Activated gamma-delta T cell treated with Interleukin-2 at 50 U/mL for 16 hours (primary cell): ENCODE data around the gene TUBB8.
"Not testable (repeated sequence)": the region's sequence is repeated elsewhere in the genome, so short reads cannot be mapped to it uniquely, and the experiment has no call there.

ENCODE experiments used
- DNase-seq: peaks from one replicate; pipeline ENCODE4 v3.0.0-alpha.2; 2020

TUBB8 gene

DNA sequence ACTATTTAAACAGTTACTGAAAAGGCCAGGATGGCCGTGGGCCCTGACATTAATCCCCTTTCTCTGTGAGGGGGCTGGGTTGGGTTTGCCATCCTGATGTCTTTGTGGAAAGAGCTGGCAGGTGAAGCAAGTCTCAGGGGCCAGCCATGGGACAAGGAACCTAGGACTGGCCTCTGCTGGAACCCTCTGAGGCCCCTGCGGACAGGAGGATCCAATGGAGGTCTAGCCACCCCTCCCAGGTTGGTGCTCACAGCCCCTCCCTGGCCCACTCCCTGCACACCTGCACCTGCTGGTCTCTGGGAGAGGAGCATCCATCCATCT, 35.8 kb downstream of the TUBB8 start:
- DNase-seq, result not testable (repeated sequence)

DNA sequence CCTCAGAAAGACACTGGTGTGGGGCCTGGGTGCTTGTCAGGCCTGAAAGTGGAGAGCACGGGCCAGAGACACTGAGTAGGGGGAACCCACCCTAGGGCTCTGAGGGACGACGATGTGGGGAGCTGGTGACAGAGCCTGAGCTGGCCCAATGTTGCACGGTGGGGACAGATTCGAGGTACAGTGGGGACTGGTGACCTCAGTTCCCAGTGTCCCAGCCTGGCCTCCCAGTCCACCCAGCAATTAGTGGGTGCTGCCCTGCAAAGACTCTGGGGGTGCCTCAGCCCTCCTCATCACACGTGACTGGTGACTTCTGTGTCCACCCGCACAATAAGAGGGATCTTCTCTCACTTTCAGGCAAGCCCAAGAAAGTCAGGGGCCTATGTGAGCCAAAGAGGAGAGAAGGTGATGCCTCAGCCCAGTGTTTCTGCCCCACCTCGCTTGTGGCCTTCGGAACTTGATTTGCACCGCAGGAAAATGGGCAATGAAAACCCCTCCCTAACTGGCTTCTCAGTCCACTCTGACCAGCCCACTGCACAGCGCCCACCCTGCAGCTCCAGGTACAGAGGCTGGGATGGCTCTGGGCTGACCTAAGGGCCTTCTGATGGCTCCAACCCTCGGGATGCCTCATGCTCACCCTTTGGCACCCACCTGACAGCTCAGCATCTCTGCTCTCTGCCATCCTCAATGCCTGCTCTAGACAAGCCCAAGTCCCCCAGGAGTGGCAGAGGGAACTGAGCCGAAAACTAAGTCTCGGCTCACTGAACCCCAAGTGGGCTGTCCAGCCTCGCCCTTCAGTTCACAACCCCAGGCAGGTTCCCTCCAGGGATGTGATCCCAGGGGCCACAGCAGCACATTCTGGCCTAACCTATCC, 36.4 kb downstream of the TUBB8 start:
- DNase-seq, result not testable (repeated sequence)

DNA sequence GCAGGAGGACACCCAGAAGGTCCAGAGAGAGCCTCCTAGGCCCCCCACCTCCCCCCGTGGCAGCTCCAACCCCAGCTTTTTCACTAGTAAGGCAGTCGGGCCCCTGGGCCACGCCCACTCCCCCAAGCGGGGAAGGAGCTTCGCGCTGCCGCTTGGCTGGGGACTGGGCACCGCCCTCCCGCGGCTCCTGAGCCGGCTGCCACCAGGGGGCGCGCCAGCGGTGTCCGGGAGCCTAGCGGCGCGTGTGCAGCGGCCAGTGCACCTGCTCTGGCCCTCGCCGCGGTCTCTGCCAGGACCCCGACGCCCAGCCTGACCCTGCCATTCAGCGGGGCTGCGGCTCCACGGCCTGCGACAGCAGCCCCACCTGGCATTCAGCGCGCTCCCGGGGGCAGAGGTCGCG, 37.8 kb downstream of the TUBB8 start:
- not testable (repeated sequence) for DNase-seq

DNA sequence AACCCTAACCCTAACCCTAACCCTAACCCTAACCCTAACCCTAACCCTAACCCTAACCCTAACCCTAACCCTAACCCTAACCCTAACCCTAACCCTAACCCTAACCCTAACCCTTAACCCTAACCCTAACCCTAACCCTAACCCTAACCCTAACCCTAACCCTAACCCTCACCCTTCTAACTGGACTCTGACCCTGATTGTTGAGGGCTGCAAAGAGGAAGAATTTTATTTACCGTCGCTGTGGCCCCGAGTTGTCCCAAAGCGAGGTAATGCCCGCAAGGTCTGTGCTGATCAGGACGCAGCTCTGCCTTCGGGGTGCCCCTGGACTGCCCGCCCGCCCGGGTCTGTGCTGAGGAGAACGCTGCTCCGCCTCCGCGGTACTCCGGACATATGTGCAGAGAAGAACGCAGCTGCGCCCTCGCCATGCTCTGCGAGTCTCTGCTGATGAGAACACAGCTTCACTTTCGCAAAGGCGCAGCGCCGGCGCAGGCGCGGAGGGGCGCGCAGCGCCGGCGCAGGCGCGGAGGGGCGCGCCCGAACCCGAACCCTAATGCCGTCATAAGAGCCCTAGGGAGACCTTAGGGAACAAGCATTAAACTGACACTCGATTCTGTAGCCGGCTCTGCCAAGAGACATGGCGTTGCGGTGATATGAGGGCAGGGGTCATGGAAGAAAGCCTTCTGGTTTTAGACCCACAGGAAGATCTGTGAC, 38.7 kb downstream of the TUBB8 start:
- DNase-seq, result not testable (repeated sequence)
